OCI-LY7 (cell line): ENCODE data around the gene CYB561D1. TPM values are rescaled to one million over a fixed set of nuclear protein-coding genes. Genes with fewer than 3 reads are reported as not detected.

Source experiments
- BruUV-seq: library from RNA; stranded (reverse); fragments of 400-500 nt; replicated peaks from 2 replicates; lab custom pipeline; 2021; lab: Mats Ljungman, UMichigan
- CTCF ChIA-PET: fragments of 300-600 bp; sonication (Branson Sonifier 250); formaldehyde crosslinking; loops from one replicate; lab custom pipeline; 2022; ENCODE audit warnings: antibody characterized with exemption; ENCODE audit not compliant: unreplicated experiment; lab: Charles Lee
- POLR2A ChIA-PET: fragments of 300-600 bp; sonication (Branson Sonifier 250); formaldehyde crosslinking; loops from one replicate; lab custom pipeline; 2022; ENCODE audit warnings: antibody characterized with exemption; lab: Charles Lee
- DNase-seq: peaks from one replicate; pipeline ENCODE4 v3.0.0-alpha.2; 2015; ENCODE audit warnings: low spot score
- H2AFZ ChIP-seq: fragments of 200-600 bp; sonication (generic), shearing (Covaris generic); 2 replicates; pipeline ENCODE4 v1.6.1; 2014; ENCODE audit warnings: mild to moderate bottlenecking, antibody characterized with exemption, low read length, moderate library complexity
- H3K27ac ChIP-seq: fragments of 200-600 bp; sonication (generic); 2 replicates; pipeline ENCODE4 v1.5.1; 2014; ENCODE audit warnings: mixed run types, low read depth, mild to moderate bottlenecking, moderate library complexity, low read length, inconsistent platforms; ENCODE audit not compliant: poor library complexity, severe bottlenecking
- H3K36me3 ChIP-seq: fragments of 200-600 bp; sonication (generic); 2 replicates; pipeline ENCODE4 v1.6.1; 2014; ENCODE audit warnings: mild to moderate bottlenecking, antibody characterized with exemption, low read length, moderate library complexity, mixed read lengths; ENCODE audit not compliant: insufficient read depth
- H3K4me1 ChIP-seq: fragments of 200-600 bp; sonication (generic); 2 replicates; pipeline ENCODE4 v1.5.1; 2014; ENCODE audit warnings: mild to moderate bottlenecking, low read length; ENCODE audit not compliant: insufficient read depth, poor library complexity, severe bottlenecking
- H3K4me2 ChIP-seq: fragments of 200-600 bp; sonication (generic); 2 replicates; pipeline ENCODE4 v1.6.1; 2014; ENCODE audit warnings: mild to moderate bottlenecking, low read length
- H3K4me3 ChIP-seq: fragments of 200-600 bp; sonication (generic); 2 replicates; pipeline ENCODE4 v1.5.1; 2014; ENCODE audit warnings: mild to moderate bottlenecking, low read depth, low read length; ENCODE audit not compliant: poor library complexity, severe bottlenecking
- H3K79me2 ChIP-seq: fragments of 200-600 bp; sonication (generic); 2 replicates; pipeline ENCODE4 v1.6.1; 2016; ENCODE audit warnings: low read depth, mild to moderate bottlenecking, low read length, moderate library complexity, mixed read lengths; ENCODE audit not compliant: insufficient read depth
- H3K9me2 ChIP-seq: fragments of 200-600 bp; sonication (generic); 2 replicates; pipeline ENCODE4 v1.6.1; 2016; ENCODE audit warnings: mild to moderate bottlenecking, low read length, mixed read lengths; ENCODE audit not compliant: insufficient read depth
- H3K9me3 ChIP-seq: fragments of 200-600 bp; sonication (generic); 2 replicates; pipeline ENCODE4 v1.6.1; 2014; ENCODE audit warnings: mild to moderate bottlenecking, mixed run types, low read length, mixed read lengths
- H4K20me1 ChIP-seq: fragments of 200-600 bp; sonication (generic); 2 replicates; pipeline ENCODE4 v1.6.1; 2014; ENCODE audit warnings: mild to moderate bottlenecking, antibody characterized with exemption, low read length, moderate library complexity, mixed read lengths; ENCODE audit not compliant: insufficient read depth
- CTCF ChIP-seq: fragments of 200-600 bp; sonication (generic); conservative IDR thresholded peaks from 2 replicates; pipeline ENCODE4 v1.5.1; 2014; ENCODE audit warnings: mild to moderate bottlenecking, antibody characterized with exemption, low read length, moderate library complexity, mixed read lengths
- EZH2phosphoT487 ChIP-seq: fragments of 200-600 bp; sonication (generic); IDR thresholded peaks from 2 replicates; pipeline ENCODE4 v1.6.1; 2018; ENCODE audit warnings: low read depth, borderline replicate concordance, mild to moderate bottlenecking, mixed run types, antibody characterized with exemption, low read length, moderate library complexity, mixed read lengths
- intact Hi-C: fragments of 100-400 bp; cut with micrococcal nuclease; formaldehyde crosslinking; loops from one replicate; pipeline ENCODE4 v1.10.0; 2022; ENCODE audit not compliant: unreplicated experiment
- total RNA-seq, 2 experiments: library from RNA; depleted of rRNA in 1 of 2; stranded (reverse); fragments of >200 nt in 1 of 2; shearing (Covaris generic) in 1 of 2; gene quantifications; 2 replicates each; pipeline ENCODE4 v1.2.3, GENCODE V29; 2014 to 2022

CYB561D1 gene
- total RNA-seq, 2 experiments from 2014 or later, result 6.2 to 10.5 TPM

DNA sequence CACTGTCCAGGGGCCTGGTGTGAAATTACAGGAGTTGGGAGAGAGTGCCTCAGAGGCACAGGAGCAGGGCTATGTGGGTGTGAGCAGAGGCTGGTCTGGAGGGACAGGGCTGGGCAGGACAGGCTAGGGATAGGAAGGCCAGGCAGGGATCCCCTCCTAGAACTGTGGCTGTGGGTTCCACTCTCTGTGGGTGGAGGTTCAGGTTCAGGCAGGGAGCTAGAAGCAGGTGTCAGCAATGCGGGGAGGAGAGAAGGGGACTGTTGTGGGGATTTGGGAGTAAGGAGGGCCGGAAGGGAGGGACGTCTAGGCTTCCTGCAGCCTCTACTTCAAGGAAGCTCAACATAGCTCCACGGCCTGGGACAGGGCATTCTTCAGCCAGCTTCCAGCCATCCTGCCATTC, 37.5 kb downstream of the CYB561D1 start:
- POLR2A ChIA-PET, result interaction anchor here (0.6 to 1.2 kb wide), 7 partner anchors 8 to 105 kb away, joined by 3 to 5 read pairs (median 4); partner anchors contain the start of gene PSMA5
- no peak overlapping the region for H3K4me3 ChIP-seq
- intact Hi-C loops, result no loop called here

DNA sequence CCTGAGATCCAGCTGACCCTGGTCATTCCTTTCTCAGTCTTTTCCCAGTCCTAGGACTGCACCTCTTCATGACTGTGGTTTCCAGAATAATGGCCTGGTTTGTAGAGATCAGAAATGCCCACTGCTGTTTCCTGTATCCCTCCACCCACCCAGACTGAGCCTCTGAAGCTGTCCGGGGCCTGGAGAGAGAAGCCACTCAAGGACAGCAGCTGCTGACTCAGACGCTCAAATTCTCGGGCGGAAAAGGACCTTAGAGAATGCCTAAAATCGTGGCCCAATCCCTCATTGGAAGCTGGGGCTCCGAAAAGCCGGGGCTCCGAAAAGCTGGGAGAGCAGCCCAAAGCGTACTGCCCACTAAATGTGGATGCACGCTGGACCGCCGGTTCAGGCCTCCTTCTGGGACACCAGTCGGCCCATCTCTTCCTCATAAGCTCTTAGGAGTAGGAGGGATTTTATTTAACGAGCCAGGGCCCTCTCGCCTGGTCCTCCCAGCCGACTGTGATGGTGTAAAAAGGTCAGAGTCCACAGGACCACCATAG, 38.0 kb downstream of the CYB561D1 start:
- intact Hi-C loops, result loop anchor here (1.0 to 2.0 kb wide), 7 partner anchors 34 to 331 kb away; partner anchors contain the start of gene PSMA5
- no peaks in the 10 kb centered on the region for H3K36me3 ChIP-seq
- no peaks in the 10 kb centered on the region for H3K9me3 ChIP-seq
- BruUV-seq, result no TSS peak
- ChIA-PET POLR2A (interaction anchor here (0.6 to 1.3 kb wide), 11 partner anchors 9 to 133 kb away, joined by 3 to 5 read pairs (median 4); partner anchors contain the start of genes ATXN7L2, PSMA5 and SORT1), CTCF (interaction anchor here (0.7 to 2.2 kb wide), 13 partner anchors 13 to 278 kb away, joined by 3 to 35 read pairs (median 4); partner anchors contain the start of genes AMIGO1, CYB561D1 and GNAI3)
- H3K9me2 ChIP-seq, result no peaks in the 10 kb centered on the region
- H3K79me2 ChIP-seq, result no peaks in the 10 kb centered on the region
- no peak overlapping the region for H3K27ac ChIP-seq
- peak overlapping the region; percentile 100; the same call in 1 of the 2 replicates for H2AFZ ChIP-seq
- no peak for DNase-seq
- TF ChIP-seq CTCF, result no peak
- no peak for TF ChIP-seq EZH2phosphoT487
- H4K20me1 ChIP-seq, result no peaks in the 10 kb centered on the region
- H3K4me1 ChIP-seq, result peaks cover 6% of the 10 kb centered on the region
- no peak overlapping the region for H3K4me3 ChIP-seq
- peak overlapping the region; percentile 95 for H3K4me2 ChIP-seq

More for the DNA sequence above, 37.5 kb downstream of the CYB561D1 start:
- CTCF ChIA-PET, result interaction anchor here (2.0 to 2.2 kb wide), 2 partner anchors 15 to 38 kb away, joined by 9 to 35 read pairs; partner anchors contain the start of gene CYB561D1
- Histone ChIP-seq H3K4me2 (no peak overlapping the region), H3K4me1 (peaks cover 6% of the 10 kb centered on the region), H3K9me3 (no peaks in the 10 kb centered on the region), H4K20me1 (no peaks in the 10 kb centered on the region), H3K27ac (no peak overlapping the region), H3K36me3 (no peaks in the 10 kb centered on the region), H2AFZ (0 out of 2 replicates have a peak overlapping the region, but pooled peaks have one; percentile 100), H3K9me2 (no peaks in the 10 kb centered on the region), H3K79me2 (no peaks in the 10 kb centered on the region)
- no TSS peak for BruUV-seq
- TF ChIP-seq EZH2phosphoT487 (no peak), CTCF (no peak)
- no peak for DNase-seq
